ENCODE data around the gene GMFB.

DNA sequence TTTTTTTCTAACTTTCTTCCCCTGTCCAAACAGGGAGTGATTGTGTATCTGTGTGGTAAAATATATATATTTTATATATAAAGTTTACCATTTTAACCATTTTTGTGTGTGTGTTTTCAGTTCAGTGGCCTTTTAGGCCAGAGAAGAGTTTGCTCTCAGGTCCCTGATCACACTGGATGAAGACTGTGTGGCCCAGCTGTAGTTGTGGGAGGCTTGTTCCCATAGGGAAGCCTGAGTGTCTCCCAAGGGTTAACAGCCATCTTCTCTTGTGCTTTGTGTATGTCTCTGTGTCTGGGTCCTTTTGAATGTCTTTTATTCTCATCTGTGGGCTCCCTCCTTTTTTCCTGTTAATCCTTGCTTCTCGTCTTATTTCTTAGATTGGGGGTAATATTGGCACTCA lies 44.3 kb upstream of the GMFB start:
- TF ChIP-seq ZNF70 (CRISPR knock-in tag; IDR thresholded peaks at IDR 0.05) = no peak
- TF ChIP-seq ZFP3 (CRISPR knock-in tag; IDR thresholded peaks at IDR 0.05) = no peak
- no peak for TF ChIP-seq CSDC2 (CRISPR knock-in tag; IDR thresholded peaks at IDR 0.05)
- TF ChIP-seq ZFP30 (CRISPR knock-in tag; IDR thresholded peaks at IDR 0.05) = no peak
- TF ChIP-seq, protein P1, sequence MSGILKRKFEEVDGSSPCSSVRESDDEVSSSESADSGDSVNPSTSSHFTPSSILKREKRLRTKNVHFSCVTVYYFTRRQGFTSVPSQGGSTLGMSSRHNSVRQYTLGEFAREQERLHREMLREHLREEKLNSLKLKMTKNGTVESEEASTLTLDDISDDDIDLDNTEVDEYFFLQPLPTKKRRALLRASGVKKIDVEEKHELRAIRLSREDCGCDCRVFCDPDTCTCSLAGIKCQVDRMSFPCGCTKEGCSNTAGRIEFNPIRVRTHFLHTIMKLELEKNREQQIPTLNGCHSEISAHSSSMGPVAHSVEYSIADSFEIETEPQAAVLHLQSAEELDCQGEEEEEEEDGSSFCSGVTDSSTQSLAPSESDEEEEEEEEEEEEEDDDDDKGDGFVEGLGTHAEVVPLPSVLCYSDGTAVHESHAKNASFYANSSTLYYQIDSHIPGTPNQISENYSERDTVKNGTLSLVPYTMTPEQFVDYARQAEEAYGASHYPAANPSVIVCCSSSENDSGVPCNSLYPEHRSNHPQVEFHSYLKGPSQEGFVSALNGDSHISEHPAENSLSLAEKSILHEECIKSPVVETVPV (CRISPR knock-in tag; IDR thresholded peaks at IDR 0.05) = no peak
- TF ChIP-seq, protein P2, sequence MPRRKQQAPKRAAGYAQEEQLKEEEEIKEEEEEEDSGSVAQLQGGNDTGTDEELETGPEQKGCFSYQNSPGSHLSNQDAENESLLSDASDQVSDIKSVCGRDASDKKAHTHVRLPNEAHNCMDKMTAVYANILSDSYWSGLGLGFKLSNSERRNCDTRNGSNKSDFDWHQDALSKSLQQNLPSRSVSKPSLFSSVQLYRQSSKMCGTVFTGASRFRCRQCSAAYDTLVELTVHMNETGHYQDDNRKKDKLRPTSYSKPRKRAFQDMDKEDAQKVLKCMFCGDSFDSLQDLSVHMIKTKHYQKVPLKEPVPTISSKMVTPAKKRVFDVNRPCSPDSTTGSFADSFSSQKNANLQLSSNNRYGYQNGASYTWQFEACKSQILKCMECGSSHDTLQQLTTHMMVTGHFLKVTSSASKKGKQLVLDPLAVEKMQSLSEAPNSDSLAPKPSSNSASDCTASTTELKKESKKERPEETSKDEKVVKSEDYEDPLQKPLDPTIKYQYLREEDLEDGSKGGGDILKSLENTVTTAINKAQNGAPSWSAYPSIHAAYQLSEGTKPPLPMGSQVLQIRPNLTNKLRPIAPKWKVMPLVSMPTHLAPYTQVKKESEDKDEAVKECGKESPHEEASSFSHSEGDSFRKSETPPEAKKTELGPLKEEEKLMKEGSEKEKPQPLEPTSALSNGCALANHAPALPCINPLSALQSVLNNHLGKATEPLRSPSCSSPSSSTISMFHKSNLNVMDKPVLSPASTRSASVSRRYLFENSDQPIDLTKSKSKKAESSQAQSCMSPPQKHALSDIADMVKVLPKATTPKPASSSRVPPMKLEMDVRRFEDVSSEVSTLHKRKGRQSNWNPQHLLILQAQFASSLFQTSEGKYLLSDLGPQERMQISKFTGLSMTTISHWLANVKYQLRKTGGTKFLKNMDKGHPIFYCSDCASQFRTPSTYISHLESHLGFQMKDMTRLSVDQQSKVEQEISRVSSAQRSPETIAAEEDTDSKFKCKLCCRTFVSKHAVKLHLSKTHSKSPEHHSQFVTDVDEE (CRISPR knock-in tag; IDR thresholded peaks at IDR 0.05) = no peak
- no peak for TF ChIP-seq PPARA (CRISPR knock-in tag; IDR thresholded peaks at IDR 0.05; ENCODE audit: borderline replicate concordance)

Data from SK-N-SH treated with all-trans-retinoic acid at 6 μM for 48 hours (cell line).